HG03039 (cell line): Measurements from ENCODE around the gene PGM2.

Source experiments
- ATAC-seq: cut with Tn5 transposase; IDR thresholded peaks from one replicate; pipeline ENCODE4 v1.9.1; 2021; ENCODE audit warnings: mild to moderate bottlenecking, moderate library complexity; ENCODE audit not compliant: unreplicated experiment

Gene PGM2

GRCh38 chr4:37860266-37860665 lies 33.8 kb downstream of the PGM2 start:
- ATAC-seq: no peak

GRCh38 chr4:37862961-37863360 lies 36.5 kb downstream of the PGM2 start:
- no peak for ATAC-seq

GRCh38 chr4:37864786-37865185 lies 38.3 kb downstream of the PGM2 start:
- no peak for ATAC-seq

- ATAC-seq: no peak
These were observed 39.0 kb downstream of the PGM2 start for GRCh38 chr4:37865450-37865849.

- ATAC-seq: no peak
These were observed 40.6 kb downstream of the PGM2 start for GRCh38 chr4:37867102-37867501.

GRCh38 chr4:37868238-37868637 lies 41.8 kb downstream of the PGM2 start:
- ATAC-seq: no peak

DNA sequence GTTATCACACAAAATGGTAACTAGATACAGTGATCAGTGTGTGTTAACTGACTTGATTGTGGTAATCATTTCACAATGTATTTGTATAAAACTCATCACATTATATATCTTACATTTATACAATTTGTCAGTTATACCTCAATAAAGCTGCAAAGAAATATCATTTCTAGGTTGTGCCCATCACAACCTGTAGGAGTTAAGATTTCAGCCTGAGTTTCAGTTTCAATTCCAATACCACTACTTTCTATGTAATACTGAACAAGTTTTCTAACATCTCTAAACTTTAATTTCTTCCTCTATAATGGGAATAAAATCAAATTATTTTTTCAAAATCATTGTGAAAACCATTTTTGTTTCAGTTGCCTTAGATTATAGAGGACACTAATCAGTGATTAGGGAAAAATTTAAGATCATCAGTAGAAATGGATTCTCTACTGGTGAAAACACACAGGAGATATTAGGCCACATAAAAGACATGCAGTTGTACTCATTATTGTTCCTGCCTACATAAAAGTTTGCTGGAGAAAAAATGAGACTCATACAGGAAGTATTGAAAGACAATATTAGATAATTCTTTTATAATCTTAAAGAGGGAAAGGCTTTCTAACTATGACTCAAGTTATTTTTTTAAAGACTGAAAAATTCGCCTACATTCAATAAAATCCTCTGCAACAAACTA lies 46.0 kb downstream of the PGM2 start:
- ATAC-seq: no peak

DNA sequence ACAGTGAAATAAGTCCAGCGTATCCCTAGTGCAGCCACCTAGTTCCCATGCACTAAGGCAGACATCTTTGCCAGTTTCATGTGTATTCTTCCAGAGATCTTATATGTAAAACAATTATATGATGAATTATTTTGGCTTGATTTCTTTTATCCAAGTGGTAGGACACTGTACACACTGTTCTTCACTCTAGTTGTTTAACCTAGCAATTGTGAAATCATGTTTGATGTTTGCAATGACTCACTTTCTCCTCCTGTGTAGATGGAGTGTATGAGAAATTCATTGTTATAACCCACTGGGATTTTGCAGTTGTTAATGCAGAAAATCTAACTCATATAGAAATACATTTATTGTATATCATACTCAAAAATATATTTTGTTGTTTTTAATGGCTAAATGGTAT lies 46.9 kb downstream of the PGM2 start:
- no peak for ATAC-seq

DNA sequence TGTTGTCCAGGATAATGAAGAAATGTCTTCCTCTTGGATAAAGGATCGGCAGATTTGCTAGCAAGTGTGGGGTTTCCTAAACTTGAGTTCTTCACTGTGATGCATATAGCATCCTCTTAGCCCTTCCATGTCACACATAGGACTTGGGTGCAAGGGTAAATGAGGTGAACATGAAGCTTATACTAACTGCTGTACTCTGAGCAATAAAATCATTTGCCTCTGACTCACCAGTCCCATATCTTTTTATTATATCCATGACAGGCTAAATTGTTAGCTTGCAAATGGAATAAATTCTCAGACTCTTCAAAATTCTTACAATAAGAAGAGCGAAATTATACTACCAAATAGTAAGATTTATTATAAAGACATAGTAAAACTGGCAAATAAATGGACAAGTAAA lies 49.7 kb downstream of the PGM2 start:
- ATAC-seq: no peak

- no peak for ATAC-seq
These were observed 52.9 kb downstream of the PGM2 start for GRCh38 chr4:37879365-37879764.

- no peak for ATAC-seq
These were observed 55.3 kb downstream of the PGM2 start for GRCh38 chr4:37881811-37882210.

GRCh38 chr4:37882665-37883296 lies 56.3 kb downstream of the PGM2 start:
- no peak for ATAC-seq

- ATAC-seq: no peak
These were observed 58.5 kb downstream of the PGM2 start for GRCh38 chr4:37884855-37885487.

- no peak for ATAC-seq
These were observed 59.0 kb downstream of the PGM2 start for GRCh38 chr4:37885496-37885895.

- ATAC-seq: peak; percentile 4
These were observed 63.6 kb downstream of the PGM2 start for GRCh38 chr4:37889849-37890800.

DNA sequence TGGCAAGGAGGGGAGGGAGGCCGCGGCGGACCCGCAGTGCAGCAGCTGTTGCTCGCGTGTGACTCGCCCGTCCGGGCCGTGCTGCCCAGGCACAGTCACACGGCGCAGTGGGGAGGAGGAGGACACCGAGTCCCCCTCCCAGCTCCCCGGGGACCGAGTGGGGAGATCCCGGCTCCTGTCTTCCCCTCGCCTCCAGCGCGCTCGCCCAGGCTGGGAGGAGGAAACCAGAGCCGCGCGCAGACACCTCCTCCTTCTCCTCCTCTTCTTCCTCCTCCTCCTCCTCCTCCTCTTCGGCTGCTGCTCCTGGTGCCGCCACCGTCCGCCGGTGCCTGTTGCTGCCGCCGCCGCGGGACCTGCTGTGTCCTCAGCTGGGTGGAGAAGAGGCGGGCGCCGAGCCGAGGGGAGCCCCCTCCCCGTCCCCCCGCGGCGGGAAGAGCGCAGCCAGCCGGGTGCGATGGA lies 64.3 kb downstream of the PGM2 start, which contains the start of gene TBC1D1:
Gene TBC1D1 (plus strand): TSS at position 284 of the 459 bp plus-strand sequence. CDS start 11,012 bp downstream, outside the sequence.
- ATAC-seq: peak; percentile 13

DNA sequence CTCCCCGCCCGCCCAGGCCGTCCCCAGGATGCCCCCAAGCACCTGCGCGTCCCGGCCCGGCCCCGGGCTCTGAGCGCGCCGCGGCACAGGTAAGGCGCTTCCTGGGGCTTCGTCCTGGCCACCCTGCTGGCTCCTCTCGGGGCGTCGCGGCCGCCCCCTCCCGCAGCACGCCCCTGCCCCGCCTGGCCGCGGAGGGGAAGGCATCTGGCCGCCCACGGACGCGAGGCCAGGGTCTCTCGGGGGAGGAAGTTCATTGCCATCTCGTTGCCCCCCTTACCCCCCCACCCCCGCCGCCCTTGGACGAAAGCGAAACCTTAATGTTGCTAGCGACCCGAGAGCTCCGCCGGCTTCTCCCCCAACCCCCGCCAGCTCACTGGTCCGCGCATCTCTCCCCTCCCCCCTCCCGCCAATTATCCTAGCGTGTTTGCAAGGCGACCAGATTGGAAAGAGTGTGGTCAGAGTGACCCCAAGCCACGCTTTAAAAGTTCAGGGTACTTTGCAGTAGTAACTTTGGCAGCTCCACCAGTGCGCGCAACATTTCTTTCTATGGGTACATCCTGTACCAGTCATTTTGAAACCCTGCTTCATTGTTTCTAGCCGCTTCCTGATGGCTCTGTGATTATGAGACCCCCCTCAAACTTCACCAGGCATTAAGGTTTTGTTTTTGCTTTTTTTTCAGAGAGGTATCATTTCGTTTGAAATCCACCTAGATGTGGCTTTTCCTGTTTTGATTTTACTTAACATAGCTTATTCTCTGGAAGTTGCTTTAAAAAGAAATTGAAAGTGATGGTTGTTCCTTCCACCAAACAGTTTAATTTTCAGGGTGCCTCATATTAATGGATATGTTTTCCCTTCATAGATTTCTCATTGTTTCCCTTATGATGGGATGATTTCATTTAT lies 65.0 kb downstream of the PGM2 start:
- ATAC-seq: peak; percentile 46

GRCh38 chr4:37892641-37893040 lies 66.2 kb downstream of the PGM2 start:
- peak; percentile 41 for ATAC-seq

- ATAC-seq: no peak
These were observed 66.7 kb downstream of the PGM2 start for GRCh38 chr4:37893164-37893563.

DNA sequence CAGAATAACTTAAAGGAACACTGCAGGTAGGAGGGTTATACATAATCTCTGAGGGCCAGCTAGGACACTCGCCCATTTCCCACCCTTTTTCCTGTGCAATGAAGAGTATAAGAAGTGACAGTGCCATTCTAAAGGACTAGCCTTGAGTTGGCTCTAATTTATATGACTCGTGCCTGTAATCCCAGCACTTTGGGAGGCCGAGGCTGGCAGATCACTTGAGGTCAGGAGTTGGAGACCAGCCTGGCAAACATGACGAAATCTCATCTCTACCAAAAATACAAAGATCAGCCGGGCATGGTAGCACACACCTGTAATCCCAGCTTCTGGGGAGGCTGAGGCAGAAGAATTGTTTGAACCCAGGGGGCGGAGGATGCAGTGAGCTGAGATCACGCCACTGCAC lies 68.8 kb downstream of the PGM2 start:
- ATAC-seq: no peak
